Stimulated activated CD8-positive, alpha-beta memory T cell treated with anti-CD3 and anti-CD28 coated beads, Interleukin-15, amount 100 ng/mL, for 4 hours (primary cell): ENCODE results near the gene DHRS4L2.

Experiments used
- DNase-seq, 2 donors: peaks; one replicate each; pipeline ENCODE4 v3.0.0-alpha.2; 2020; ENCODE audit warnings: low read depth in 2 of 2

Gene DHRS4L2

DNA sequence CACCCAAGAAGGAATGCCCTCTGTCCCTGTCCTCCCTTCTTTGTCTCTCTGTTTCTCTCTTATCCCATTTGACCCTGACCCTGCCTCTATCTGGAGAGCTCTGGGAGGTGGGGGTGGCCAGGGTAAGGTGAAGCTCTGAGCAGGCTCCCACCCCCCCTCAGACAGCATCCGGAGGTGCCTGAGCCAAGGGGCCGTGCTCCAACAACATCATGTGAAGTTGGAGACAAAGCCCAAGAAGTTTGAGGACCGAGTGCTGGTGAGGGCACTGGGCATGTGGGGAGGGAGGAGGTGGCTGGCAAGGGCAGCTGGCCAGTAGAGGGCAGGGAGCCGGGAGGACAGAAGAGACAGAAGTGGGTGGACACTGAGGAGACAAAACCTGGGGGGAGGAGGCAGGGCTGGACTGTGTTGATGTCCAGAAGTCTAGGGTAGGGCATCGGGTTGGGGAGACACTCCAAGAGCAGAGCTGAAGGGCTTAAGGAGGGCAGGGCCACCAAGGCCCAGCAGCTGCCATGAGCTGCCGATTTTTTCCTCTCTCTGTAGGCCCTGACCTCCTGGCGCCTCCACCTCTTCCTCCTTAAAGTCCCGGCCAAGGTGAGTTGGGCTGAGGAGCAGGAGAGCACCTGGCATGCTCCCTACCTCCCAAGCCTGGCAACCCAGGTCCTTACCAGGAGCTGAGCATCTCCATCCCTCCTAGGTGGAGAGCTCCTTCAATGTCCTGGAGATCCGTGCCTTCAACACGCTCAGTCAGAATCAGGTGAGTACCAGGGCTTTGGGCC, 65.0 kb downstream of the DHRS4L2 start:
- DNase-seq: no peak

DNA sequence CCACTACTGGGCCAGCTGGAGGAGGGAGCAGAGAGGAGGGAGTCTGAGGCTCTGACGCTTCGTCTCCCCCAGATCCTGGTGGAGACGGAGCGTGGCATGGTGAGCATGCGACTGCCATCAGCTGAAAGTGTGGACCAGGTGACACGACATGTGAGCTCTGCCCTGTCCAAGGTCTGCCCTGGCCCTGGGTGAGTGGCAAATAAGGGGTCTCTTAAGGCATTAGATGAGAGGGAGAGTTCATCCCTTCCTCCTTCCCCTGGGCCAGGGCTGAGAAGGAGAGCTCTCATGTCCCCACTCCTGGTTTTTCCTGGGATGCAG, 65.6 kb downstream of the DHRS4L2 start:
- DNase-seq: no peak

DNA sequence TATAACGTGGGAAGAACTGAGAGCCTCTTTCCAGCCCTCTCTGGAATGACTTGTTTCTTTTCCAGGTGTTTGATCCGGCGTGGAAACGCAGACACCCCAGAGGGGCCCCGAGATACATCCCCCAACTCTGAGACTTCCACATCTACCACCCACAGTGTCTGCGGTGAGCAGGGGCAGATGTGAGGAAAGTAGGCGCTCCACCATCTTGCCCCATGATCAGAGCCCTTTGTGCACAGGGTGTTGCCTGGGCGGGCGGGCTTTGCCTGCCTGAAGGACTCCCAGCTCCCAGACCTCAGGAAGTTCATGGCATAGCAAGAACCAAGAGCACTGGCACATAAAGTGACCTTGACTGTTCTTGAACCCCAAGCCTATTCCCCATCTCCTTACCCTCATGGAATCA, 65.9 kb downstream of the DHRS4L2 start:
- DNase-seq: no peak
